Tibial artery (tissue), 4 donors: ENCODE data around the gene PTPRJ.
"Not testable (repeated sequence)": the region's sequence is repeated elsewhere in the genome, so short reads cannot be mapped to it uniquely, and the experiment has no call there.

Source experiments
- DNase-seq, 2 donors: peaks; one replicate each; pipeline ENCODE4 v3.0.0-alpha.2; 2019
- H3K27ac ChIP-seq, 2 donors: fragments of 200-600 bp; sonication (generic) in 1 of 2; 1 replicate in 1 of 2; 2 replicates in 1 of 2; pipeline ENCODE4 v1.5.1; 2018 to 2019; ENCODE audit warnings: mild to moderate bottlenecking in 1 of 2
- H3K27me3 ChIP-seq, 2 donors: fragments of 200-600 bp; sonication (generic) in 1 of 2; one replicate each; pipeline versions ENCODE4 v1.5.1 to v1.6.0; 2016 to 2019
- H3K36me3 ChIP-seq, 3 donors: fragments of 200-600 bp; sonication (generic) in 2 of 3; one replicate each; pipeline ENCODE4 v1.5.1; 2016 to 2019; ENCODE audit warnings: mild to moderate bottlenecking in 2 of 3
- H3K4me1 ChIP-seq, 4 donors: fragments of 200-600 bp; sonication (generic) in 2 of 4; 1 replicate in 3 of 4; 2 replicates in 1 of 4; pipeline ENCODE4 v1.5.1; 2016 to 2019
- H3K4me3 ChIP-seq, 2 donors: fragments of 200-600 bp; sonication (generic) in 1 of 2; 1 replicate in 1 of 2; 2 replicates in 1 of 2; pipeline ENCODE4 v1.5.1; 2018 to 2019; ENCODE audit warnings: mild to moderate bottlenecking in 2 of 2
- H3K9me3 ChIP-seq, 3 donors: fragments of 200-600 bp; sonication (generic) in 1 of 3; one replicate each; pipeline ENCODE4 v1.5.1; 2016 to 2019
- CTCF ChIP-seq, 2 experiments: fragments of 200-600 bp in 1 of 2; fragments of 450-650 bp in 1 of 2; IDR thresholded peaks; one replicate each; pipeline ENCODE4 v1.5.1; 2017 to 2019; ENCODE audit warnings: antibody characterized with exemption in 2 of 2, mild to moderate bottlenecking in 1 of 2, moderate library complexity in 1 of 2
- intact Hi-C: fragments of 100-400 bp; cut with DNase I; formaldehyde crosslinking; loops from one replicate; pipeline ENCODE4 v1.15.0; 2023; ENCODE audit warnings: low total_unique reads

Gene PTPRJ

GRCh38 chr11:47950396-47950795, 30.0 kb upstream of the PTPRJ start:
- DNase-seq, result no peak
- Histone ChIP-seq H3K4me1 (peaks cover 0 to 13% (median 7%) of the 10 kb centered on the region in 4 donors), H3K9me3 (no peaks in the 10 kb centered on the region), H3K27ac (no peak overlapping the region), H3K36me3 (no peaks in the 10 kb centered on the region), H3K4me3 (no peak overlapping the region), H3K27me3 (no peaks in the 10 kb centered on the region)
- TF ChIP-seq CTCF (IDR thresholded peaks at IDR 0.05), result no peak
- intact Hi-C loops, result no loop called here

GRCh38 chr11:47951504-47951903, 28.9 kb upstream of the PTPRJ start:
- intact Hi-C loops, H3K27ac ChIP-seq, H3K4me3 ChIP-seq, H3K27me3 ChIP-seq, H3K36me3 ChIP-seq, H3K9me3 ChIP-seq, DNase-seq: not testable (repeated sequence)
- peaks cover 0 to 10% (median 7%) of the 10 kb centered on the region in 4 donors for H3K4me1 ChIP-seq

GRCh38 chr11:47955061-47955755, 25.2 kb upstream of the PTPRJ start:
- H3K27me3 ChIP-seq, result no peaks in the 10 kb centered on the region
- no peak overlapping the region for H3K4me3 ChIP-seq
- H3K36me3 ChIP-seq, result no peaks in the 10 kb centered on the region
- no peaks in the 10 kb centered on the region for H3K4me1 ChIP-seq
- no peak for DNase-seq
- no peak for TF ChIP-seq CTCF (IDR thresholded peaks at IDR 0.05)
- H3K9me3 ChIP-seq, result no peaks in the 10 kb centered on the region
- no peak overlapping the region for H3K27ac ChIP-seq
- intact Hi-C loops, result no loop called here

GRCh38 chr11:47960015-47960414, 20.3 kb upstream of the PTPRJ start:
- Histone ChIP-seq H3K27me3 (no peaks in the 10 kb centered on the region), H3K4me1 (no peaks in the 10 kb centered on the region), H3K4me3 (no peak overlapping the region), H3K9me3 (no peaks in the 10 kb centered on the region), H3K27ac (no peak overlapping the region), H3K36me3 (no peaks in the 10 kb centered on the region)
- DNase-seq, result no peak
- TF ChIP-seq CTCF (IDR thresholded peaks at IDR 0.05), result no peak
- intact Hi-C loops, result no loop called here

- TF ChIP-seq CTCF (IDR thresholded peaks at IDR 0.05), result no peak
Measured at GRCh38 chr11:47961383-47961782, 19.0 kb upstream of the PTPRJ start.

GRCh38 chr11:47964546-47964945, 15.8 kb upstream of the PTPRJ start:
- H3K36me3 ChIP-seq, result no peaks in the 10 kb centered on the region
- no peak for TF ChIP-seq CTCF (IDR thresholded peaks at IDR 0.05)
- intact Hi-C loops, result no loop called here
- no peak overlapping the region for H3K4me3 ChIP-seq
- H3K9me3 ChIP-seq, result no peaks in the 10 kb centered on the region
- no peaks in the 10 kb centered on the region for H3K27me3 ChIP-seq
- H3K4me1 ChIP-seq, result peaks cover 0 to 4% (median 0%) of the 10 kb centered on the region in 4 donors
- DNase-seq, result no peak
- no peak overlapping the region for H3K27ac ChIP-seq

More at GRCh38 chr11:47961383-47961782, 19.0 kb upstream of the PTPRJ start:
- Histone ChIP-seq H3K36me3 (no peaks in the 10 kb centered on the region), H3K4me1 (no peaks in the 10 kb centered on the region), H3K27ac (no peak overlapping the region), H3K9me3 (no peaks in the 10 kb centered on the region), H3K4me3 (no peak overlapping the region), H3K27me3 (no peaks in the 10 kb centered on the region)
- no peak for DNase-seq
- intact Hi-C loops, result no loop called here
